ENCODE results near the gene KIF1A. TPM values are rescaled to one million over a fixed set of nuclear protein-coding genes. Genes with fewer than 3 reads are reported as not detected.

The KIF1A gene
- total and polyA plus RNA-seq, 2 of the 13 experiments (the other 11 are each of a cell fraction or from before 2014, with no cell fraction given): 0.01 TPM; not detected in 1

- TF ChIP-seq, protein P1, sequence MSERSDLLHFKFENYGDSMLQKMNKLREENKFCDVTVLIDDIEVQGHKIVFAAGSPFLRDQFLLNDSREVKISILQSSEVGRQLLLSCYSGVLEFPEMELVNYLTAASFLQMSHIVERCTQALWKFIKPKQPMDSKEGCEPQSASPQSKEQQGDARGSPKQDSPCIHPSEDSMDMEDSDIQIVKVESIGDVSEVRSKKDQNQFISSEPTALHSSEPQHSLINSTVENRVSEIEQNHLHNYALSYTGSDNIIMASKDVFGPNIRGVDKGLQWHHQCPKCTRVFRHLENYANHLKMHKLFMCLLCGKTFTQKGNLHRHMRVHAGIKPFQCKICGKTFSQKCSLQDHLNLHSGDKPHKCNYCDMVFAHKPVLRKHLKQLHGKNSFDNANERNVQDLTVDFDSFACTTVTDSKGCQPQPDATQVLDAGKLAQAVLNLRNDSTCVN (CRISPR knock-in tag; IDR thresholded peaks at IDR 0.05; ENCODE audit: borderline replicate concordance): no peak
- TF ChIP-seq PAWR (CRISPR knock-in tag; IDR thresholded peaks at IDR 0.05; ENCODE audit: borderline replicate concordance) (no peak), ZNF557 (CRISPR knock-in tag; IDR thresholded peaks at IDR 0.05) (no peak), PPARG (CRISPR knock-in tag; conservative IDR thresholded peaks at IDR 0.05) (peak; percentile 92), TFDP1 (CRISPR knock-in tag; IDR thresholded peaks at IDR 0.05; ENCODE audit: borderline replicate concordance) (no peak), ZSCAN25 (CRISPR knock-in tag; IDR thresholded peaks at IDR 0.05) (peak; percentile 75; the same call in 1 of the 2 replicates), MTA1 (CRISPR knock-in tag; IDR thresholded peaks at IDR 0.05; ENCODE audit: borderline replicate concordance) (0 out of 2 replicates have a peak, but pooled peaks have one; percentile 59), PHB2 (IDR thresholded peaks at IDR 0.05; ENCODE audit: partially characterized antibody) (no peak), GATAD2A (CRISPR knock-in tag; IDR thresholded peaks at IDR 0.05) (peak; percentile 69; the same call in 1 of the 2 replicates), ZFX (CRISPR knock-in tag; IDR thresholded peaks at IDR 0.05; ENCODE audit: low read depth) (0 out of 2 replicates have a peak, but pooled peaks have one; percentile 9), ZNF781 (CRISPR knock-in tag; IDR thresholded peaks at IDR 0.05; ENCODE audit: borderline replicate concordance, not compliant biosample characterization) (no peak), ZNF747 (CRISPR knock-in tag; IDR thresholded peaks at IDR 0.05; ENCODE audit: borderline replicate concordance) (no peak), PCBP1 (IDR thresholded peaks at IDR 0.05; ENCODE audit: borderline replicate concordance, low read depth, low read length) (no peak), ZNF841 (CRISPR knock-in tag; IDR thresholded peaks at IDR 0.05; ENCODE audit: borderline replicate concordance) (no peak), CBX2 (IDR thresholded peaks at IDR 0.05; ENCODE audit: low read depth, low read length) (no peak), CBX2 (CRISPR knock-in tag; IDR thresholded peaks at IDR 0.05; ENCODE audit: low read depth) (no peak), ZEB1 (IDR thresholded peaks at IDR 0.05; ENCODE audit: insufficient replicate concordance, low read depth) (peak; percentile 84)
- TF ChIP-seq, protein P2, sequence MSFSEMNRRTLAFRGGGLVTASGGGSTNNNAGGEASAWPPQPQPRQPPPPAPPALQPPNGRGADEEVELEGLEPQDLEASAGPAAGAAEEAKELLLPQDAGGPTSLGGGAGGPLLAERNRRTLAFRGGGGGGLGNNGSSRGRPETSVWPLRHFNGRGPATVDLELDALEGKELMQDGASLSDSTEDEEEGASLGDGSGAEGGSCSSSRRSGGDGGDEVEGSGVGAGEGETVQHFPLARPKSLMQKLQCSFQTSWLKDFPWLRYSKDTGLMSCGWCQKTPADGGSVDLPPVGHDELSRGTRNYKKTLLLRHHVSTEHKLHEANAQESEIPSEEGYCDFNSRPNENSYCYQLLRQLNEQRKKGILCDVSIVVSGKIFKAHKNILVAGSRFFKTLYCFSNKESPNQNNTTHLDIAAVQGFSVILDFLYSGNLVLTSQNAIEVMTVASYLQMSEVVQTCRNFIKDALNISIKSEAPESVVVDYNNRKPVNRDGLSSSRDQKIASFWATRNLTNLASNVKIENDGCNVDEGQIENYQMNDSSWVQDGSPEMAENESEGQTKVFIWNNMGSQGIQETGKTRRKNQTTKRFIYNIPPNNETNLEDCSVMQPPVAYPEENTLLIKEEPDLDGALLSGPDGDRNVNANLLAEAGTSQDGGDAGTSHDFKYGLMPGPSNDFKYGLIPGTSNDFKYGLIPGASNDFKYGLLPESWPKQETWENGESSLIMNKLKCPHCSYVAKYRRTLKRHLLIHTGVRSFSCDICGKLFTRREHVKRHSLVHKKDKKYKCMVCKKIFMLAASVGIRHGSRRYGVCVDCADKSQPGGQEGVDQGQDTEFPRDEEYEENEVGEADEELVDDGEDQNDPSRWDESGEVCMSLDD (CRISPR knock-in tag; IDR thresholded peaks at IDR 0.05; ENCODE audit: borderline replicate concordance): no peak
- TF ChIP-seq, protein P3, sequence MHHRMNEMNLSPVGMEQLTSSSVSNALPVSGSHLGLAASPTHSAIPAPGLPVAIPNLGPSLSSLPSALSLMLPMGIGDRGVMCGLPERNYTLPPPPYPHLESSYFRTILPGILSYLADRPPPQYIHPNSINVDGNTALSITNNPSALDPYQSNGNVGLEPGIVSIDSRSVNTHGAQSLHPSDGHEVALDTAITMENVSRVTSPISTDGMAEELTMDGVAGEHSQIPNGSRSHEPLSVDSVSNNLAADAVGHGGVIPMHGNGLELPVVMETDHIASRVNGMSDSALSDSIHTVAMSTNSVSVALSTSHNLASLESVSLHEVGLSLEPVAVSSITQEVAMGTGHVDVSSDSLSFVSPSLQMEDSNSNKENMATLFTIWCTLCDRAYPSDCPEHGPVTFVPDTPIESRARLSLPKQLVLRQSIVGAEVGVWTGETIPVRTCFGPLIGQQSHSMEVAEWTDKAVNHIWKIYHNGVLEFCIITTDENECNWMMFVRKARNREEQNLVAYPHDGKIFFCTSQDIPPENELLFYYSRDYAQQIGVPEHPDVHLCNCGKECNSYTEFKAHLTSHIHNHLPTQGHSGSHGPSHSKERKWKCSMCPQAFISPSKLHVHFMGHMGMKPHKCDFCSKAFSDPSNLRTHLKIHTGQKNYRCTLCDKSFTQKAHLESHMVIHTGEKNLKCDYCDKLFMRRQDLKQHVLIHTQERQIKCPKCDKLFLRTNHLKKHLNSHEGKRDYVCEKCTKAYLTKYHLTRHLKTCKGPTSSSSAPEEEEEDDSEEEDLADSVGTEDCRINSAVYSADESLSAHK (CRISPR knock-in tag; IDR thresholded peaks at IDR 0.05; ENCODE audit: borderline replicate concordance): no peak
- TF ChIP-seq, protein P4, sequence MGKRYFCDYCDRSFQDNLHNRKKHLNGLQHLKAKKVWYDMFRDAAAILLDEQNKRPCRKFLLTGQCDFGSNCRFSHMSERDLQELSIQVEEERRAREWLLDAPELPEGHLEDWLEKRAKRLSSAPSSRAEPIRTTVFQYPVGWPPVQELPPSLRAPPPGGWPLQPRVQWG (CRISPR knock-in tag; IDR thresholded peaks at IDR 0.05; ENCODE audit: borderline replicate concordance, low read depth): no peak
These were observed 44.5 kb upstream of the KIF1A start (continued) for GRCh38 chr2:240864475-240864874.
